ENCODE measurements around the gene PRELID3B.
A peak's percentile ranks its signal among the peaks of the same experiment; 100 is the strongest.
"Not testable (repeated sequence)": the region's sequence is repeated elsewhere in the genome, so short reads cannot be mapped to it uniquely, and the experiment has no call there.

The PRELID3B gene

DNA sequence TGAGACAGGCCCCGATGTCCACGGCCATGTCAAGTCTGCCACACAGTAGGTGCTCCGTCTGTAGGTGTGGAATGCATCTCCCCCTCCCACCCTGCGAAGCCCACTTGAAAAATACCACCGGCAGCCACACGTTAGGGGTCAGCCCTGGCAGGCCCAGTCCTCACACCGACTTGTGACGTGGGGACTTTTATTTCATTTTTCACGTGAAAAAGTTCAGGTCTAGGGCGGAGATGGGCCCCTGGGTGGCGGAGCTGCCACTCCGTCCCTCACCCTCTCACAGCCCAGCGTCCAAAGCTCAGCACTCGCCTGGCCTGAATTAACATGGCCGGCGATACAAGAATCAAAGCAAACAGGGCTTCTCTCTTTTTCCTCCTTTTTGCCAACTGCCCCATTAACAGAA, 27.2 kb downstream of the PRELID3B start:
- Histone ChIP-seq H3K27ac (no peak overlapping the region), H3K4me3 (no peak overlapping the region)
- TF ChIP-seq, protein P1, sequence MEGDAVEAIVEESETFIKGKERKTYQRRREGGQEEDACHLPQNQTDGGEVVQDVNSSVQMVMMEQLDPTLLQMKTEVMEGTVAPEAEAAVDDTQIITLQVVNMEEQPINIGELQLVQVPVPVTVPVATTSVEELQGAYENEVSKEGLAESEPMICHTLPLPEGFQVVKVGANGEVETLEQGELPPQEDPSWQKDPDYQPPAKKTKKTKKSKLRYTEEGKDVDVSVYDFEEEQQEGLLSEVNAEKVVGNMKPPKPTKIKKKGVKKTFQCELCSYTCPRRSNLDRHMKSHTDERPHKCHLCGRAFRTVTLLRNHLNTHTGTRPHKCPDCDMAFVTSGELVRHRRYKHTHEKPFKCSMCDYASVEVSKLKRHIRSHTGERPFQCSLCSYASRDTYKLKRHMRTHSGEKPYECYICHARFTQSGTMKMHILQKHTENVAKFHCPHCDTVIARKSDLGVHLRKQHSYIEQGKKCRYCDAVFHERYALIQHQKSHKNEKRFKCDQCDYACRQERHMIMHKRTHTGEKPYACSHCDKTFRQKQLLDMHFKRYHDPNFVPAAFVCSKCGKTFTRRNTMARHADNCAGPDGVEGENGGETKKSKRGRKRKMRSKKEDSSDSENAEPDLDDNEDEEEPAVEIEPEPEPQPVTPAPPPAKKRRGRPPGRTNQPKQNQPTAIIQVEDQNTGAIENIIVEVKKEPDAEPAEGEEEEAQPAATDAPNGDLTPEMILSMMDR (IDR thresholded peaks at IDR 0.05), result no peak
- DNase-seq (ENCODE audit: low spot score), result no peak

DNA sequence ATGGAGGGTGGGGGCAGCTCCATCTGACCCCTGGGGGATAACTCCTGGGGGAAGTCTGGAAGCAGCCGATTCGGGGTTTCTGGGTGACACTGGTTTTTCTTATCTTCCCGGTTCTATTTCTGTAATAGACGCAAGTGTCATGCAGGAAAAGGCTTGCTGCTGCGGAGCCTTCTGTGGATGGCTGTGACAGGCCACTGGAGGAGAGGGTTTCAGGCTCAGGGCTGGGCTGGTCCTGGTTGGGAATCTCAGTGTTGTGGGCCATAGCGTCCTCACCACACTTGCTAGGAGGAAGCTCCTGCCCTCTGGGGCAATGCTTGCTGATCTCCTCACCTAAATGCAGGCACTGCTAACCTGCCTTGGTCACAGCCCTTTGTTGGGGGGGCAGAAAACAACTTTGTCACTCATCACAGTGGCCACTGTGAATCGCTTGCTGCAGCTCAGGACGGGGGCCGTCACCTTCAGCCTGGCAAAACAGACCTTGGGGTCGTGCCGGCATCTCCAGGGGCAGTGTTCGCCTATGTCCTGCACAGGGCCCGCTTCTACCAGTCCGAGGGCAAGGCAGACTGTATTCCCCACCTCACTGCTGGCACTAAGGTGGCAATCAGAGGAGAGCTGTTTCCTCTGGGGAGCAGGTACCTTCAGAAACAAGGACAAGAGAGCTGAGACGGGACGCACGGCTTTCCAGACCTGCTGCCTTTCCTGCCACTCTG, 27.8 kb downstream of the PRELID3B start:
- TF ChIP-seq, protein P1 (IDR thresholded peaks at IDR 0.05), result no peak
- no peak overlapping the region for H3K27ac ChIP-seq
- DNase-seq (ENCODE audit: low spot score), result no peak
- no peak overlapping the region for H3K4me3 ChIP-seq

DNA sequence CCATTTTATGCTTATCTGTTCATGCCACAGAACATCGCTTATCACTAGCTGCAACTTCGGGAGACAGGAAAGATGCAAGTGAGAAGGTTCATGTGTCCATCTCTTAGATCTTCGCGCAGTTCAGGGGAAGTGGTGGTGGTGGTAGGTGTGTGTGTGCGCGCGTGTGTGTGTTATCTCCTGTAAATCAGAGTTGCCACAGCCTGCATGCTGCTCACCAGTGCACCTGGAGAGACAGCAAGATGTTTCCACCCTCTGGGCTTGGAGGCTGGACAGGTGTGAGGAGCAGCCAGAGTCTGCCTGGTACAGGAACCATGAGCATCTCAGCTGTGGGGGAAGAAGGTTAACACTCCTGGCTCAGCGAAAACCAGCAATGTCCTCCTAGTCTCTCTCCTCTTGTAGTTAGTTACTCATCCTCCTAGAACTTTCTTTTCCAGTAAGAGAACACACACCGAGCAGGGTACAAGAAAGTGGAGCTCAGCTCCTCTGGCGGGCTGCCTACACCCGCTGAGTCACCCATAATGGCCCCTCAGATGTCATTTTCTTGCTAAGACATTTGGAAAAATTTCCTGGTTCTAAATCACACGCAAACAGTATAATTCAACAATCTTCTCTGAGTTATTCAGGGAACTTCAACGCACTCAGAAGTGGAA, 28.5 kb downstream of the PRELID3B start:
- H3K27ac ChIP-seq, result no peak overlapping the region
- no peak for DNase-seq (ENCODE audit: low spot score)
- no peak overlapping the region for H3K4me3 ChIP-seq
- TF ChIP-seq, protein P1 (IDR thresholded peaks at IDR 0.05), result no peak

DNA sequence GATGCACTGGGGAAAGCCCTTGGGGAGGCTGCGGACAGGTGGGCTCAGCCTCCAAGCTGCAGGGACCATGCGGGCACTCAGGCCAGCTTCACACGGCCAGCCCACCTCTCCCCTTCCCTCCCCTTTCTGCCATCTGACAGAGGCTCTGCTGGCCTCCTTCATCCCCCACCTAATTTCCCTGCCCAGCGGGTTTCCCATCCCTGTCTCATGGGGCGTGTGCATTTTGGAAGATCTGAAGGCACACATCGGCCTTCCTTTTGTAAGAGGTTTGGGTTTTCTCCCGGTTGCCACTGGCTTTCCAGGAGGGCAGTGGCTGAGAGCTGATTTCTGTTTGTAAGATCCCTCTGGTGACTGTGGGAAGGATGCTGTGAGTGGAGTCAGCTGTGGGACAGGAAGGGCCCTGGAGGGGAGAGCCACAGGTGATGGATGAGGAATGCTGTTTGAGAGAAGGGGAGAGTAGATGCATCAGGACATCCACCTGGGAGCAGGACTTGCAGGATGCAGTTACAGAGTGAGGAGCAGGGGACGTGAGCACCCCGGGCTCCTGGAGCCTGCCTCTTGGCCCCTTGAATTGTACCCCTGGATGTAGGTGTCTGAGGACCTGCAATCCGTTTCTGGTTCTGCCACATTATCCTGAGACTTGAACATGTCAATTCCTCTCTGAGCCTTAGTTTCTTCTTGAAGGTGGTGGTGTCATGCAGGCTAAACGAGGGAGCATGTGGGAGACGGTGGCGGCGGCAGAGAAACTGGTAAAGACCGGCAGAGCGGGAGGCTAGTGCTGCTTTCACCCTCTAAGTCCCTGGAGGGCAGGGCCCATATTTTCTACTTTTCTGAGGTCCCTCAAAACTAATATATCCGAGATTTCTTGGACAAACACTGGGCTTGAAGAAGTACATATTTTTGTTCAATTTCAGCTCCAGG, 29.3 kb downstream of the PRELID3B start:
- Histone ChIP-seq H3K27ac (no peak overlapping the region), H3K4me3 (no peak overlapping the region)
- DNase-seq (ENCODE audit: low spot score), result no peak
- TF ChIP-seq, protein P1 (IDR thresholded peaks at IDR 0.05), result no peak

DNA sequence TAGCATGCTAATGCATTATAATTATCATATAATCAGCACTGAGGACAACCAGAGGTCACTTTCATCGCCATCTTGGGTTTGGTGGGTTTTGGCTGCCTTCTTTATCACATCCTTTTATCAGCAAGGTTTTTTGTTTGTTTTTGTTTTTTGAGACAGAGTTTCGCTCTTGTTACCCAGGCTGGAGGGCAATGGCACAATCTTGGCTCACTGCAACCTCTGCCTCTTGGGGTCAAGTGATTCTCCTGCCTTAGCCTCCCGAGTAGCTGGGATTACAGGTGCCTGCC, 30.8 kb downstream of the PRELID3B start:
- H3K4me3 ChIP-seq; DNase-seq (ENCODE audit: low spot score): not testable (repeated sequence)
- H3K27ac ChIP-seq, result peak overlapping the region in 1 of 2 donors; percentile 70

DNA sequence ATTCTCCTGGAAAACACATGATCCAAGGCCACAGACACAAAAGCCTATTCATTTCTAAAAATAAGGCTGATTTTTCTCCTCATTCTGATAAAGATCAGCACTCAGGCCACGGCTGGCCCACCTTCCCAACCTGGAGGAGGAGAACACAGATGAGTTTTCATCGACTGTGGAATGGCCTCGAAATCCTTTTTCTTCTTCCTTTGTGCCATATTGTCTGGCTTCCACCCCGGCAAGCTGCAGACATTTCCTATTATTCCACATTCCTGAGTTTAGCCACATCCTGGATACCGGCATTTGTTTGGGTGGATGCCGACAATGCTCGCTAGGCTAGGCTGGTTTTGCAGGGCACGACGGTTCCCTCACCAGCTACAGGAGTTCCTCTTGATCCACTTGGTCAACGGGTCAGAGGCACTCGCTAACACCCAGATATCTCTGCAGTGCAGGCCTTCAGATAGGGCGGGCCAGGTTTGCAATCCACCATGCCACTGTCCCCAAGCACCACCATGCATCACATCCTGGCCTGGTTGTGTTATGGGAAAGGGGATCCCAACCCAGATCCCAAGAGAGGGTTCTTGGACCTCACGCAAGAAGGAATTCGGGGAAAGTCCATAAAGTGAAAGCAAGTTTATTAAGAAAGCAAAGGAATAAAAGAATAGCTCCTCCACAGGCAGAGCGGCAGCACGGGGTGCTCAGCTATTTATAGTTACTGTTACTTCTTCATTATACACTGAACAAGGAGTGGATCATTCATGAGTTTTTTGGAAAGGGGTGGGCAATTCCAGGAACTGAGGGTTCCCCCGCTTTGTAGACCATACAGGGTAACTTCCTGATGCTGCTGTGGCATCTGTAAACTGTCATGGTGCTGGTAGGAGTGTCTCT, 31.4 kb downstream of the PRELID3B start:
- DNase-seq (ENCODE audit: low spot score), result no peak

More for the DNA sequence above, 31.4 kb downstream of the PRELID3B start:
- Histone ChIP-seq H3K27ac (peak overlapping the region; percentile 55 to 70), H3K4me3 (peak overlapping the region; percentile 45)
- TF ChIP-seq, protein P1 (IDR thresholded peaks at IDR 0.05), result no peak

Data from coronary artery (tissue), 2 donors.